Activated naive CD4-positive, alpha-beta T cell treated with Interleukin-2 at 50 U/mL for 16 hours (primary cell): ENCODE data around the gene TSHR.
"Not testable (repeated sequence)": the region's sequence is repeated elsewhere in the genome, so short reads cannot be mapped to it uniquely, and the experiment has no call there.

Experiments used
- DNase-seq: peaks from one replicate; pipeline ENCODE4 v3.0.0-alpha.2; 2020

TSHR gene

GRCh38 chr14:80955416-80955941, at the start of gene TSHR:
Gene TSHR (plus strand): TSS chr14:80955621. CDS start chr14:80955681, 60 bp downstream.
- DNase-seq, result no peak

GRCh38 chr14:80906336-80906735, 49.1 kb upstream of the TSHR start:
- no peak for DNase-seq

DNA sequence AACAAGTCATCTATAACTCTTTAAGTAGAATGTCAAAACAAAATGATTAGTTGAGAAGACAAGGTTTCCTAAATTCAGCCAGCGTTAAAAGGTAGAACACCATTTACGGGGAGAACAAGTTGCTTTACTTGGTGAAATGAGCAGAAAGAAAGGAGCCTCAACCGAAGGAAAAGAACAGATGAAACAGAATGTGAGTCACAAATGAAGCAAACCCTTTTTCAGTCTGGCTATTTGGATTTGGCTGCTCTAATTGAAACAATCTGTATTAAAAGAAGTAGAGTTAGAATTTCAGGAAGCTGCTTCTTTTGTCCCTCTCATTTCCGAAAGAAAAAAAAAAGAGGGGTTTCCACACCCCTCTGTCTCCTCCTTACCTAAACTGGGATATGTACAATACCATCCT, 48.5 kb upstream of the TSHR start:
- no peak for DNase-seq

- DNase-seq, result not testable (repeated sequence)
Measured at GRCh38 chr14:80912013-80912412, 43.4 kb upstream of the TSHR start.

GRCh38 chr14:80919622-80920021, 35.8 kb upstream of the TSHR start:
- DNase-seq, result no peak

DNA sequence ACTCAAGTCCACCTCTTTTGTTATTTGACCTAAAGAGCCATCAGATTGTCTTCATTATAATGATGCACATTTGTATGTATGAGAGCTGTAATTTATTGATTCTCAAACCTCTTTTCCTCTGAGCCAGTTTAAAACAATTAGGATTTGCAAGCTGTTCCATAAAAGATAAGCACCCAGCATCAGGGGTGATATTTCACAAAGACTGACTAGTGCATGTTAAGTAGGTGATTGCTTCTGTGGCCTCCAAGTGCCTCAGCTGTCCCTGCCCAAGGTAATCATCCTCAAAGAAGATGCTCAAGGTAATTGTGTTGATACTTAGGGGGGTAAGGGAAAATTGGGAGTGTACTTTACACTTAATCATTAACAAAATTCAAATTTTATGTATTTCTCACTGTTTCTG, 32.1 kb upstream of the TSHR start:
- DNase-seq, result no peak

DNA sequence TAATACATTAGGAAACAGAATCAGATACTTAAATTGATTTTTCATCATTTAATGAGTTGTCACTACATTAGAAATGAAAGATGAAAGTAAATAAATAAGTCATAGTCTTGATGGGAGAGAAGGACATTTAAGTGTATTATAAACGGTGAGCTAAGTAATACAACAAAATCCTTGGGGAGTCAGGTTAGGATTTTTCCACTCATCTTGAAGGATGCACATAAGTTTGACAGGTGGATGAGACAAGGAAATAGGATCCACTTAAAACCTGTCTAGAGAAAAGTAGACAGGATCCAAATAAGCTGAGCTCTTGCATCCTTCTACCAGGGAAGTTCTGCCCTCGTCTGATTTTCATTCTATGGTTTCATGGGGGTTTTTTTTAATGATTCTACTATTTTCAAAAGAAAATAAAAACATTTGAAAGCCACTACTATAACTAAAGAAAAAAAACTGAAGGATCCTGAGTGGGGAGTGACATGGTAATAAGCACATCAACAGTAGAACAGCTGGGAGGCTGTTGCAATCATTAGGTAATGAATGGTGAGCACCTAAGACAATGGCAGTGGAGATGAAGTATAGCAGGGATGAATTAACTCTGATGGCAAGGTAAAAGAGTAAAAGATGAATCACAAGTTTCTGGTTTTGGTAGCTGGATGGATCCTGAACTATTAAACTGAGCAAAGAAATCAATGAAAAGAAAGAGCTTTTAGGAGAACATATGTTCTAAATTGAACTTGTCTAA, 30.9 kb upstream of the TSHR start:
- no peak for DNase-seq

DNA sequence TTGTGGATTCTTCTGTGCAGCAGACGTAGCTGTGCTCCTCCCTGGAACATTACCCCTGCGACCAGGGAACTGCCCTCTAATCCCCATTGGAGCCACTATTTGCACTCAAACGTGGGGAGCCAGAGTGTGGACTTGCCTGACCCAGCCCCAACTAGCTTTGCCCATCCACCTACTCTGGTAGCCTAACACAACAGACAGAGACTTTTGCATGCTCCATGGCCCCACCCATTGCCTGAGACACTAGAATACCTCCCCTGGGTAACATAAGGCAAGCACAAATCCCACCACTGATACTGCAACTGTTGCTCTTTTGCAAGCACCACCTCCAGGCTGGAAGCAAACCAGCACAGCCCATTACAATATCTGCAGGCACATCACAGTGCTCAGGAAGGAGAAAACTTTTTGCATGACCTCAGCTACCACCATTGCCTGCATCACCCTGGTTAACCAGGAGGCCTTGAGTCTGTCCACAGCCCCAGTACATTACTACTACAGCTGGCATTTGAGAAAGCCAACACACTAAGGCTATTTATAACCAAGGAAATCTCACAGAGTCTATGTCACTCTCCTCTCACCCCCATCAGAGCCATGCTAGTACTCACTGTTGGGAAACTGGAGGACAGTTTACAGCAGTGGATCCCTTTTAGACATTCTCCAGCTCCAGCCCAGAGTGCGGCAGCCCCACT, 28.9 kb upstream of the TSHR start:
- no peak for DNase-seq

DNA sequence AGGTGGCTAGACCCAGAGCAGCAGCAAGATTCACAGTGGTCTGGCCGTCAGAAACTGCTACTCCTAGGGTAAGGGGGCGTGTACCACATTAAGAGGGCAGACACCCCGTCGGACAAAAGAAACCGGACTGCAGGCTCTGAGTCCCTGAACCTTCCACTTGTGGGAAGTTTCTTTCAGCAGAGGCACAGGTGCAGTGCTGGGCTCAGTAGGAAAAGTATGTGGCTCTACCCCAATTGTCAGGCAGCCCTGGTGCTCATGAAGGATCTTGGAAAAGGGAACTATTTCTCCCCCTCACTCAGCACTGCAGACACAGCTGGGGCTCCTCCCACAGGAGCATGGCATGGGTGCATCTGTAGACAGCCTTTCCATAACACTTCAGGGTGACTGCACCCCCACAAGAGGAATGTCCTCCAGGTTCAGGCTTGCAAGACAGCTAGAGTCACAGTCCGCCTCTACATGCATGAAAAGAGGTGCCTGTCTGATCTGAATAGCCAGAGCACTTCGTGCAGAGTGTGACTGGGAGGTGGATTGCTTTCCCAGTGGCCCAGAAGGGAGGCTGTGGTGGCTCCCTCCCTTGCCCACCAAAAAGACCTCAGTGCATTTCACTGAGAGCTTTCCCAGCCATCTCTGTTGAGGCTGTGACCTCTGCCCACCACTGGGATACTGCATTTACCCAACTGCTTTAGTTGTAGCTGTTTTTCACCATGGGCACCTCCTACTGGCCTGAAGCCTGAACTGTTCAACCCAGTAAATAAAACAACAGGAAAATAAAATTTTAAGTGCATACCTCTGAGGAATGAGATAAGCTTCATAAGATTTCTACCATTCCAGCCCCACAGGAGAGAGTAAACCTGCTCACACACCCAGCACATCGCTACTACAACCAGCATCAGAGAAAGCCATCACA, 28.1 kb upstream of the TSHR start:
- DNase-seq, result no peak

- no peak for DNase-seq
Measured at GRCh38 chr14:80930095-80930494, 25.3 kb upstream of the TSHR start.

DNA sequence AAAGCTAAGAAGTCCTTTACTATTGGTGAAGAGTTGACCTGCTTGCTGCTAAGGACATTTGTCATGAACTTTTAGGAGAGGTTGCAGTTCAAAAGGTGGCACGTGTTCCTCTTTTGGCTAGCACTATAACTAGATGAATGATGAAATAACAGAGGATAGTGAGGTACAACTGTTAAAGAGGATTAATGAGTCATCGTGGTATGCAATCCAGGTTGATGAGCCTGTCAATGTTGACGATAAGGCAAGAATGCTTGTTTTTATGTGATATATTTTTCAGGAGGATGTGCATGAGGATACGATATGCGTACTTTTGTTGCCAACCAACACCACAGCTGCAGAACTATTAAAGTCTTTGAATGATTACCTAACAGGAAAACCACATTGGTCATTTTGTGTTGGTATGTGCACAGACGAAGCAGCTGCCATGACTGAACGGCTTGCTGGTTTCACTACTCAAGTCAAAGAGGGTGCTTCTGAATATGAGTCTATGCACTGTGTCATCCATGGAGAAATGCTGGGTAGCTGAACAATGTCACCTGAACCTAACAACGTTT, 24.5 kb upstream of the TSHR start:
- peak; percentile 64 for DNase-seq

DNA sequence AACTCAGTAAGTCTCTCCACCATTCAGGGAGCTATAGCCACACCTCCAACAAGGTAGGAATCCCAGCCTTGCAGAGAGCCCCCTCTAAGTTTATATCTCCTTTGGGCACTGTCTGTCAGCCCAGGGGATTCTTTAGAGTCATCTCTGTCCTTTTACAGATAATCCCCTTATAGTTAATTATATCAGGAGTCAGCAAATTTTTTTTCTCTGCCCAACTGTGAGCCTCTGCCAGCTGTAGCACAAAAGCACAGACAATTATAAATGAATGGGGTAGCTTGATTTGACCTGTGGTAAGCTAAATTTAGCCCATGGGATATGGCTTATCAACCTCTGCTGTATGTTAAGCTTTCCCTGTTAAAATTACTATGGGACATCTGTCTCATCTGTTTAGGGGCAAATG, 22.1 kb upstream of the TSHR start:
- DNase-seq, result no peak

DNA sequence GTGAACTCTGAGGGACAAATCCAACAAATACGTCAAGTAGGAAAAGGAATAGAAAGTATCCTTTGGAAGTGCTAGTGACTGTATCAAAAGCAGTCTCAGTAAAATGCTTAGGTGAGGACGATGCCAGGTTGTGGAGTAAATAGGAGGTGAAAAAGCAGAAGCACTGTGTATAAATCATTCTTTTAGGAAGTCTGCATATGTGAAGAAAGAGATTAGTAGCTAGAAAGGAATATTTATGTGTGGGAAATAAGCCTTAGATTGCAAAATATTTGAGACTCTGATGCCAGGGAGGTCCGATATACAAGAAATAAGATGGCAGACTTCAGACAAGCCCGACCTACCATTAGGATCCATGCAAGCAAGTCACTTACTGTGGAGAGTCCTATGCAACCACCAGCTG, 21.7 kb upstream of the TSHR start:
- DNase-seq, result no peak

- no peak for DNase-seq
Measured at GRCh38 chr14:80940146-80940545, 15.3 kb upstream of the TSHR start.

GRCh38 chr14:80941241-80942185, 13.9 kb upstream of the TSHR start, which contains the start of gene CEP128:
Gene CEP128 (minus strand): TSS chr14:80941738.
- peak; percentile 90 for DNase-seq

DNA sequence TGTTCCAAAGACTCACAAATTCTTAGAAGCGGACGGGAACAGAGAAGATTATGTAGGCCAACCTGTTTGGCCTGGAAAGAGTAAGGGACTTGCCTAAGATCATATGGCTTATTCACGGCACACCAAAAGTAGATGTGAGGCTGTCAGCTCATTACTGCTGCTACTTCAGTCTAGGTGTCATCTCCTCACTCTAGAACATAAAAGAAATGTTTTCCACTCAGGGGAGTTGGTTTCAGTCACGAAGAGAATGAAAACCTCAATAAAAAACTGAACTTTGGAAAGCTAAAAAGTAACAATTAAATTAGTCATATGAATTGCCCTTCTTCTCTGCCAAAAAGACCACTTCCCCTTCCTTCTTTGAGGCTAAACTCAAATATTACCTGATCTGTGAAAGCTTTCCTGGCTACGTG, 13.2 kb upstream of the TSHR start:
- no peak for DNase-seq

DNA sequence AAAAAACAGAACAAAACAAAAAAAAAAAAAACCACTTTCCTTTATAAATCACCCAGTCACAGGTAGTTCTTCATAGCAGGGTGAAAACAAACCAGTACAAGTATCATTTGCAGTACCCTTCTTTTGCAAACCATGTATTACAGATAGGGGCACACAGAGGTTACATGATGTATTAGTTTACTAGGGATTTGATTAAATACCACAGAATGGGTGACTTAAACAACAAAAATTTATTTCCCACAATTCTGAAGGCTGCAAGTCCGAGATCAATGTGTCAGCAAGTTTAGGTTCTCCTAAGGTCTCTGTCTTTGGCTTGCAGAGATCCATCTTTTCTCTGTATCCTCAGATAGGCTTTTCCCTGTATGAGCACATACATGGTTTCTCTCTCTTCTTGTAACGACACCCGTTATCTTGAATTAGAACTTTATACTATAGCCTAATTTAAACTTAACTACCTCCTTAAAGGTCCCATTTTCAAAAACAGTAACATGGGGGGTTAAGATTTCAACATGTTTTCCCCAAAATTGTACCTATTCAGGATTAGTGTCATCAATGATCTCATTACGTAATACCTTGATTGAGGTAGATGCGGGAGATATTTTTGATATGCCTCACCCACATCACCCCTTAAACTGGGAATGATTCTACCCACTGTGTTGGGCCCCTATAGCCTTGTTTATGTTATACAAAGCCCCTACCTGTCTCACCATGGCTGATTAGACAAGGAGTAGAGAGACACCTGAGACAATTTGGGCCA, 10.4 kb upstream of the TSHR start:
- no peak for DNase-seq

GRCh38 chr14:80946187-80946586, 9.2 kb upstream of the TSHR start:
- DNase-seq, result no peak

GRCh38 chr14:80946797-80947196, 8.6 kb upstream of the TSHR start:
- no peak for DNase-seq

GRCh38 chr14:80948291-80948690, 7.1 kb upstream of the TSHR start:
- DNase-seq, result no peak

DNA sequence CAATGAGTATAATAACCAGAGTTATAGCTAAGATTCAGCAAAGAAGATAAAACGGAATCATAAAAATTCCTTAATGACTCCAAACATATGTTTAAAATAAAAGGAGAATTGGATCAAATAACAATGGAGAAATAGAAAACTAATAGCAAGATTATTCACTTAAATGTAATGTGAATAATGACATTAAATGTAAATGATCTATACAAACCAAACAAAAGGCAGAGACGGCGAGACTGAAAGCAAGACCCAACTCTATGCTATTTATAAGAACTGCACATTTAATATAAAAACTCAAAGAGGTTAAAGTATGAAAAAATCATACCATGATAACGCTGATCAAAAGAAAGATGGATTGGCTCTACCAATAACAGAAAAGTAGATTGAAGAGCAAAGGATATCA, 3.9 kb upstream of the TSHR start:
- no peak for DNase-seq
